K562 (cell line): ENCODE data around the gene AKAP13. TPM values are rescaled to one million over a fixed set of nuclear protein-coding genes. Genes with fewer than 3 reads are reported as not detected.

Source experiments
- ATAC-seq: fragments of 200-7000 bp; cut with Tn5 transposase; 3 replicates; pipeline ENCODE4 v1.9.1; 2020; ENCODE audit warnings: moderate library complexity
- BruUV-seq: library from RNA; stranded (reverse); fragments of 400-500 nt; replicated peaks from 2 replicates; lab custom pipeline; 2021; lab: Mats Ljungman, UMichigan
- CTCF ChIA-PET: fragments of 300-600 bp; formaldehyde crosslinking; extraction: SDS; loops from one replicate; lab custom pipeline; 2021; ENCODE audit warnings: low intra/inter-chr PET ratio; lab: Yijun Ruan, JAX
- POLR2A ChIA-PET: fragments of 300-600, 350-650 bp; sonication (Branson Sonifier 250); formaldehyde crosslinking; extraction: SDS; loops from one replicate; lab custom pipeline; 2021; ENCODE audit warnings: antibody characterized with exemption, inconsistent platforms; lab: Yijun Ruan, JAX
- DNase-seq, 4 experiments: peaks; one replicate each; pipeline versions ENCODE4 v3.0.0 to v3.0.0-alpha.2; 2011 to 2018; ENCODE audit warnings: low spot score in 3 of 4, mixed read lengths in 3 of 4; ENCODE audit errors: extremely low read depth in 1 of 4
- FAIRE-seq: peaks from 2 replicates; lab custom pipeline; 2011; peaks lifted over from hg19 to GRCh38; lab: Jason Lieb, UNC
- H2AFZ ChIP-seq: 2 replicates; pipeline ENCODE4 v1.6.0; 2011; ENCODE audit warnings: low read depth, low read length, control low read depth, inconsistent platforms
- H3K27ac ChIP-seq: fragments of 200-600 bp; 3 replicates; pipeline ENCODE4 v1.8.0; 2011; ENCODE audit warnings: low read depth, mild to moderate bottlenecking, control low read depth, inconsistent platforms, low read length, moderate library complexity, mixed read lengths; ENCODE audit errors: extremely low read depth
- H3K27me3 ChIP-seq, 2 experiments: fragments of 300-600 bp in 1 of 2; 2 replicates in 1 of 2; 3 replicates in 1 of 2; pipeline versions ENCODE4 v1.6.0 to v1.8.0; 2011; ENCODE audit warnings: inconsistent platforms in 2 of 2, low read length in 2 of 2, mild to moderate bottlenecking in 1 of 2, mixed read lengths in 1 of 2, moderate library complexity in 1 of 2; ENCODE audit not compliant: control insufficient read depth in 2 of 2, insufficient read depth in 2 of 2
- H3K36me3 ChIP-seq: fragments of 300-600 bp; 3 replicates; pipeline ENCODE4 v1.8.0; 2011; ENCODE audit warnings: mild to moderate bottlenecking, low read length, inconsistent platforms; ENCODE audit not compliant: control insufficient read depth, insufficient read depth
- H3K4me1 ChIP-seq, 2 experiments: fragments of 200-600 bp in 1 of 2; replicated peaks in 1 of 2; 2 replicates in 1 of 2; 3 replicates in 1 of 2; pipeline versions ENCODE4 v1.5.1 to v1.8.0; 2011; ENCODE audit warnings: inconsistent platforms in 2 of 2, low read length in 2 of 2, mild to moderate bottlenecking in 1 of 2, mixed read lengths in 1 of 2, moderate library complexity in 1 of 2; ENCODE audit not compliant: control insufficient read depth in 2 of 2, insufficient read depth in 2 of 2
- H3K4me2 ChIP-seq: 2 replicates; pipeline ENCODE4 v1.6.1; 2011; ENCODE audit warnings: low read length, control low read depth, inconsistent platforms, mixed read lengths; ENCODE audit not compliant: insufficient read depth
- H3K4me3 ChIP-seq: fragments of 200-600 bp; sonication (generic), shearing (Covaris generic); 2 replicates; pipeline ENCODE4 v1.5.1; 2016; ENCODE audit warnings: control low read depth, inconsistent platforms
- H3K79me2 ChIP-seq: fragments of 200-600 bp; 3 replicates; pipeline ENCODE4 v1.8.0; 2011; ENCODE audit warnings: low read length, inconsistent platforms; ENCODE audit not compliant: control insufficient read depth, insufficient read depth
- H3K9ac ChIP-seq, 2 experiments: 2 replicates each; pipeline versions ENCODE4 v1.6.0 to v1.6.1; 2011; ENCODE audit warnings: low read depth in 2 of 2, low read length in 2 of 2, control low read depth in 1 of 2, inconsistent platforms in 1 of 2, mild to moderate bottlenecking in 1 of 2, mixed read lengths in 1 of 2; ENCODE audit not compliant: insufficient read depth in 1 of 2
- H3K9me1 ChIP-seq: one replicate; pipeline ENCODE4 v1.6.0; 2011; ENCODE audit warnings: inconsistent platforms, mild to moderate bottlenecking, low read length, moderate library complexity; ENCODE audit not compliant: control insufficient read depth, insufficient read depth
- H3K9me3 ChIP-seq: replicated peaks from 2 replicates; pipeline ENCODE4 v1.5.1; 2011; ENCODE audit warnings: low read depth, low read length, inconsistent platforms; ENCODE audit not compliant: control insufficient read depth, insufficient read depth
- H4K20me1 ChIP-seq: replicated peaks from 2 replicates; pipeline ENCODE4 v1.6.1; 2011; ENCODE audit warnings: low read length, inconsistent platforms, mixed read lengths; ENCODE audit not compliant: control insufficient read depth, insufficient read depth
- ATF1 ChIP-seq, 2 experiments: fragments of 450-650 bp in 1 of 2; IDR thresholded peaks; 2 replicates each; pipeline ENCODE4 v1.6.1; 2016; ENCODE audit warnings: missing compliant biosample characterization in 1 of 2, missing genetic modification characterization in 1 of 2
- CREB1 ChIP-seq, 2 experiments: sonication (generic) in 1 of 2; formaldehyde crosslinking in 1 of 2; IDR thresholded peaks; 2 replicates each; pipeline versions ENCODE4 v1.6.1 to v1.8.0; 2012 to 2022; ENCODE audit warnings: inconsistent platforms in 1 of 2, mild to moderate bottlenecking in 1 of 2, missing genetic modification reagents in 1 of 2, moderate library complexity in 1 of 2
- GABPA ChIP-seq: fragments of 200-800 bp; sonication (Bioruptor generic); conservative IDR thresholded peaks from 2 replicates; pipeline ENCODE4 v1.6.1; 2016; ENCODE audit warnings: low read depth, missing genetic modification characterization, missing compliant biosample characterization
- JUNB ChIP-seq: fragments of 450-650 bp; formaldehyde crosslinking; conservative IDR thresholded peaks from 2 replicates; pipeline ENCODE4 v1.4.0; 2020; ENCODE audit warnings: mild to moderate bottlenecking
- JUND ChIP-seq, 2 experiments: IDR thresholded peaks; 2 replicates in 1 of 2; 3 replicates in 1 of 2; pipeline ENCODE4 v1.6.1; 2011; ENCODE audit warnings: borderline replicate concordance in 2 of 2, low read depth in 2 of 2, low read length in 2 of 2, improper control_type of control experiment in 1 of 2, missing biosample characterization in 1 of 2, missing genetic modification characterization in 1 of 2, missing genetic modification reagents in 1 of 2
- NFATC3 ChIP-seq: fragments of 450-650 bp; IDR thresholded peaks from 2 replicates; pipeline ENCODE4 v1.6.1; 2017; ENCODE audit warnings: mild to moderate bottlenecking
- NR2C2 ChIP-seq, 2 experiments: fragments of 200-800 bp in 1 of 2; sonication (Bioruptor generic) in 1 of 2; sonication (generic) in 1 of 2; formaldehyde crosslinking in 1 of 2; IDR thresholded peaks; 2 replicates each; pipeline versions ENCODE4 v1.6.1 to v1.8.0; 2016 to 2022; ENCODE audit warnings: mild to moderate bottlenecking in 1 of 2, missing compliant biosample characterization in 1 of 2, missing genetic modification characterization in 1 of 2, missing genetic modification reagents in 1 of 2
- PHF21A ChIP-seq: fragments of 450-650 bp; IDR thresholded peaks from 2 replicates; pipeline ENCODE4 v1.6.1; 2017; ENCODE audit warnings: low read depth, borderline replicate concordance
- POLR2H ChIP-seq: IDR thresholded peaks from 2 replicates; pipeline ENCODE4 v1.6.1; 2016; ENCODE audit warnings: missing genetic modification characterization, low read depth, mild to moderate bottlenecking, control low read depth, missing compliant biosample characterization, moderate library complexity
- ZBTB40 ChIP-seq, 2 experiments: fragments of 450-650 bp in 1 of 2; sonication (generic) in 1 of 2; formaldehyde crosslinking in 1 of 2; IDR thresholded peaks; 2 replicates each; pipeline versions ENCODE4 v1.7.1 to v1.9.0; 2016 to 2022; ENCODE audit warnings: inconsistent platforms in 1 of 2, mild to moderate bottlenecking in 1 of 2, missing genetic modification reagents in 1 of 2
- WGBS: fragments of 100-300 bp; shearing (Covaris generic); methylation state at CpG from one replicate; pipeline ENCODE4 v1.1.6; 2016; ENCODE audit warnings: low coverage, mixed read lengths; ENCODE audit not compliant: insufficient coverage; ENCODE audit errors: missing lambda C conversion rate; 5-methylcytosine and 5-hydroxymethylcytosine counted together
- in situ Hi-C: fragments of 300-500 bp; cut with MboI; formaldehyde crosslinking; loops from 4 replicates; pipeline ENCODE4 v1.15.0; 2018; ENCODE audit warnings: inconsistent platforms, mixed read lengths
- intact Hi-C: fragments of 100-400 bp; cut with micrococcal nuclease; formaldehyde crosslinking; loops from 2 replicates; pipeline ENCODE4 v1.14.2; 2022
- polyA plus RNA-seq, 8 experiments: library from polyadenylated mRNA; depleted of rRNA in 4 of 8; stranded (reverse) in 5 of 8; unstranded in 3 of 8; fragments of >200 nt; fragmentation: Nextera tagmentation in 2 of 8; fragmentation: Illumina TruSeq in 1 of 8; extraction: Ambion mirVana in 2 of 8; extraction: Trizol in 1 of 8; gene quantifications; 2 replicates each; pipeline versions ENCODE4 v1.2.1 to v1.2.3, GENCODE V29; 2011 to 2014; ENCODE audit warnings: inconsistent platforms in 1 of 8, missing spikeins in 1 of 8
- total RNA-seq, 7 experiments: library from RNA; depleted of rRNA in 6 of 7; stranded (reverse); fragments of >200 nt in 6 of 7; fragmentation: Illumina TruSeq in 2 of 7; extraction: Trizol in 2 of 7; gene quantifications; 2 replicates each; pipeline versions ENCODE4 v1.2.1 to v1.2.3, GENCODE V29; 2011 to 2021; ENCODE audit warnings: low replicate concordance in 1 of 7

AKAP13 gene
- total and polyA plus RNA-seq, 9 of the 15 experiments (the other 6 are each of a cell fraction or from before 2014, with no cell fraction given) = 0.03 to 1.7 (median 0.42) TPM

GRCh38 chr15:85702321-85703101 lies 322.1 kb downstream of the AKAP13 start:
- POLR2A ChIA-PET = interaction anchor here (0.8 to 1.2 kb wide), 2 partner anchors 8 to 10 kb away, joined by 3 read pairs; no protein-coding TSS in a partner anchor
- no TSS peak for BruUV-seq
- no peak for DNase-seq
- H3K27ac ChIP-seq = no peak overlapping the region
- H3K4me3 ChIP-seq = no peak overlapping the region
- H4K20me1 ChIP-seq = no peaks in the 10 kb centered on the region
- peak overlapping the region; percentile 18; the same call in 1 of the 2 replicates for H3K4me2 ChIP-seq
- H2AFZ ChIP-seq = peak overlapping the region; percentile 35; the same call in 1 of the 2 replicates
- no peak overlapping the region for H3K9ac ChIP-seq
- WGBS = 0% methylated on average over 6 of the region's 7 CpGs
- no peaks in the 10 kb centered on the region for H3K9me1 ChIP-seq
- no peak; the same call in 2 of the 3 replicates for ATAC-seq
- H3K36me3 ChIP-seq = no peaks in the 10 kb centered on the region
- intact Hi-C loops (no loop called here), in situ Hi-C loops (no loop called here)
- CTCF ChIA-PET = no interaction called here
- H3K9me3 ChIP-seq = no peaks in the 10 kb centered on the region
- no peaks in the 10 kb centered on the region for H3K27me3 ChIP-seq
- H3K79me2 ChIP-seq = no peaks in the 10 kb centered on the region
- H3K4me1 ChIP-seq = no peaks in the 10 kb centered on the region
- FAIRE-seq = no peak
- peak; percentile 88 for TF ChIP-seq GABPA (tag)
- no peak for TF ChIP-seq ATF1 (CRISPR knock-in tag; IDR thresholded peaks at IDR 0.05)
- peak; percentile 43 for TF ChIP-seq ATF1 (tag; IDR thresholded peaks at IDR 0.05)
- peak; percentile 25; the same call in 1 of the 2 replicates for TF ChIP-seq POLR2H (tag)
- TF ChIP-seq ZBTB40 (IDR thresholded peaks at IDR 0.05) = peak; percentile 70
- no peak for TF ChIP-seq ZBTB40 (CRISPR knock-in tag; IDR thresholded peaks at IDR 0.05)
- TF ChIP-seq NR2C2 (CRISPR knock-in tag; IDR thresholded peaks at IDR 0.05) = no peak
- peak; percentile 48; the same call in 1 of the 2 replicates for TF ChIP-seq NR2C2 (tag; IDR thresholded peaks at IDR 0.05)
- TF ChIP-seq JUNB (CRISPR knock-in tag) = no peak
- peak; percentile 3; the same call in 1 of the 2 replicates for TF ChIP-seq JUND (IDR thresholded peaks at IDR 0.05; ENCODE audit: borderline replicate concordance, low read depth, low read length)
- 0 out of 3 replicates have a peak, but pooled peaks have one; percentile 34 for TF ChIP-seq JUND (tag; IDR thresholded peaks at IDR 0.05; ENCODE audit: borderline replicate concordance, low read depth, low read length)
- no peak for TF ChIP-seq NFATC3
- 0 out of 2 replicates have a peak, but pooled peaks have one; percentile 28 for TF ChIP-seq CREB1 (IDR thresholded peaks at IDR 0.05)
- TF ChIP-seq CREB1 (CRISPR knock-in tag; IDR thresholded peaks at IDR 0.05) = no peak
- no peak for TF ChIP-seq PHF21A
